Testis (tissue), 3 donors: ENCODE measurements around the gene SNRPB. TPM values are rescaled to one million over a fixed set of nuclear protein-coding genes. Genes with fewer than 3 reads are reported as not detected.

Experiments used
- DNase-seq: peaks from one replicate; pipeline ENCODE4 v3.0.0-alpha.2; 2019
- H3K27ac ChIP-seq, 2 donors: fragments of 200-600 bp; sonication (generic); one replicate each; pipeline ENCODE4 v1.5.1; 2019
- H3K27me3 ChIP-seq: fragments of 200-600 bp; sonication (generic); one replicate; pipeline ENCODE4 v1.5.1; 2019
- H3K36me3 ChIP-seq: fragments of 200-600 bp; sonication (generic); one replicate; pipeline ENCODE4 v1.5.1; 2017; ENCODE audit warnings: low read depth; ENCODE audit errors: missing control alignments
- H3K4me1 ChIP-seq: fragments of 200-600 bp; sonication (generic); one replicate; pipeline ENCODE4 v1.5.1; 2019
- H3K4me3 ChIP-seq, 2 donors: fragments of 200-600 bp; sonication (generic); one replicate each; pipeline ENCODE4 v1.5.1; 2017 to 2019
- H3K9me3 ChIP-seq: fragments of 200-600 bp; sonication (generic); one replicate; pipeline ENCODE4 v1.5.1; 2017
- CTCF ChIP-seq, 3 experiments: fragments of 450-650 bp in 2 of 3; fragments of 200-600 bp in 1 of 3; sonication (generic) in 1 of 3; IDR thresholded peaks; one replicate each; pipeline ENCODE4 v1.5.1; 2016 to 2019; ENCODE audit warnings: antibody characterized with exemption in 3 of 3, mild to moderate bottlenecking in 2 of 3, moderate library complexity in 1 of 3
- POLR2A ChIP-seq: fragments of 450-650 bp; IDR thresholded peaks from one replicate; pipeline ENCODE4 v1.6.1; 2017; ENCODE audit warnings: antibody characterized with exemption, mild to moderate bottlenecking, moderate library complexity
- WGBS, 2 donors: methylation state at CpG; one replicate each; pipeline ENCODE4 v1.1.5; 2018; 5-methylcytosine and 5-hydroxymethylcytosine counted together
- intact Hi-C: fragments of 100-400 bp; cut with DNase I; formaldehyde crosslinking; loops from one replicate; pipeline ENCODE4 v1.15.1; 2023; ENCODE audit warnings: low total_unique reads
- polyA plus RNA-seq: library from polyadenylated mRNA; stranded (reverse); fragments of 350-450 nt; fragmentation: Illumina TruSeq; extraction: RNeasy Lipid Tissue Mini Kit (QIAGEN cat#74804); gene quantifications from one replicate; pipeline ENCODE4 v1.2.3, GENCODE V29; 2014; ENCODE audit warnings: low read depth, low replicate concordance; ENCODE audit not compliant: insufficient read depth
- total RNA-seq, 2 donors: library from RNA; depleted of rRNA; stranded (reverse); fragments of >200 nt; gene quantifications; one replicate each; pipeline ENCODE4 v1.2.3, GENCODE V29; 2016

Gene SNRPB
- total and polyA plus RNA-seq, 3 donors from 2014 or later: 140 to 207 (median 171) TPM

- 86 to 89% methylated on average over 5 of the region's 5 CpGs for WGBS, 2 donors
- intact Hi-C loops: no loop called here
- TF ChIP-seq POLR2A: no peak
- TF ChIP-seq CTCF (IDR thresholded peaks at IDR 0.05): no peak
- H3K4me3 ChIP-seq: no peak overlapping the region
- peaks cover 13% of the 10 kb centered on the region for H3K4me1 ChIP-seq
- H3K27me3 ChIP-seq: no peaks in the 10 kb centered on the region
- no peak for DNase-seq
- no peaks in the 10 kb centered on the region for H3K36me3 ChIP-seq
- H3K9me3 ChIP-seq: no peaks in the 10 kb centered on the region
- no peak overlapping the region for H3K27ac ChIP-seq
Measured at GRCh38 chr20:2467412-2467811, 3.2 kb downstream of the SNRPB start.

GRCh38 chr20:2465100-2465499 is 5.5 kb downstream of the SNRPB start:
- Histone ChIP-seq H3K27ac (no peak overlapping the region), H3K9me3 (no peaks in the 10 kb centered on the region), H3K4me3 (no peak overlapping the region), H3K27me3 (no peaks in the 10 kb centered on the region), H3K36me3 (no peaks in the 10 kb centered on the region), H3K4me1 (peaks cover 13% of the 10 kb centered on the region)
- no peak for DNase-seq
- intact Hi-C loops: no loop called here
- no peak for TF ChIP-seq CTCF (IDR thresholded peaks at IDR 0.05)
- TF ChIP-seq POLR2A: no peak
- WGBS, 2 donors: 95 to 98% methylated on average over 6 of the region's 6 CpGs

- intact Hi-C loops: no loop called here
- DNase-seq: no peak
- Histone ChIP-seq H3K27ac (no peak overlapping the region), H3K27me3 (no peaks in the 10 kb centered on the region), H3K36me3 (no peaks in the 10 kb centered on the region), H3K4me1 (peaks cover 6% of the 10 kb centered on the region), H3K4me3 (no peak overlapping the region), H3K9me3 (no peaks in the 10 kb centered on the region)
- 94 to 97% methylated on average over 7 to 9 of the region's 9 CpGs for WGBS, 2 donors
- no peak for TF ChIP-seq CTCF (IDR thresholded peaks at IDR 0.05)
Measured at GRCh38 chr20:2463616-2464365, 6.8 kb downstream of the SNRPB start.

- Histone ChIP-seq H3K9me3 (no peaks in the 10 kb centered on the region), H3K27me3 (no peaks in the 10 kb centered on the region), H3K36me3 (no peaks in the 10 kb centered on the region), H3K4me3 (no peak overlapping the region), H3K4me1 (no peaks in the 10 kb centered on the region), H3K27ac (no peak overlapping the region)
- TF ChIP-seq POLR2A (no peak), CTCF (IDR thresholded peaks at IDR 0.05) (no peak)
- no peak for DNase-seq
- 88 to 95% methylated on average over 3 of the region's 3 CpGs for WGBS, 2 donors
- intact Hi-C loops: no loop called here
Measured at GRCh38 chr20:2462484-2462883, 8.1 kb downstream of the SNRPB start.
